DOHH2 (cell line): ENCODE measurements around the gene PES1.

Experiments
- H3F3A ChIP-seq: fragments of 200-600 bp; sonication (generic), shearing (Covaris generic); 2 replicates; pipeline ENCODE4 v1.6.0; 2016; ENCODE audit warnings: antibody characterized with exemption, mild to moderate bottlenecking; ENCODE audit not compliant: control insufficient read depth, insufficient read depth
- H3K27ac ChIP-seq: fragments of 200-600 bp; sonication (generic); 2 replicates; pipeline ENCODE4 v1.5.1; 2014; ENCODE audit warnings: low read depth, mild to moderate bottlenecking, low read length, moderate library complexity
- H3K27me3 ChIP-seq: fragments of 200-600 bp; sonication (generic); 2 replicates; pipeline ENCODE4 v1.6.1; 2014; ENCODE audit warnings: mild to moderate bottlenecking, low read length, mixed read lengths; ENCODE audit not compliant: control insufficient read depth
- H3K36me3 ChIP-seq: fragments of 200-600 bp; sonication (generic); 2 replicates; pipeline ENCODE4 v1.6.1; 2014; ENCODE audit warnings: mild to moderate bottlenecking, low read length, moderate library complexity, mixed read lengths; ENCODE audit not compliant: control insufficient read depth
- H3K4me1 ChIP-seq: fragments of 200-600 bp; sonication (generic); 2 replicates; pipeline ENCODE4 v1.6.1; 2014; ENCODE audit warnings: mild to moderate bottlenecking, low read length, mixed read lengths; ENCODE audit not compliant: control insufficient read depth
- H3K4me2 ChIP-seq: fragments of 200-600 bp; sonication (generic); 2 replicates; pipeline ENCODE4 v1.6.0; 2014; ENCODE audit warnings: mild to moderate bottlenecking, low read length, moderate library complexity
- H3K4me3 ChIP-seq: fragments of 200-600 bp; sonication (generic); 2 replicates; pipeline ENCODE4 v1.5.1; 2014; ENCODE audit warnings: mild to moderate bottlenecking, low read length, mixed read lengths
- H3K79me2 ChIP-seq: fragments of 200-600 bp; sonication (generic); 2 replicates; pipeline ENCODE4 v1.6.1; 2014; ENCODE audit warnings: mild to moderate bottlenecking, low read length, mixed read lengths; ENCODE audit not compliant: control insufficient read depth
- H3K9me2 ChIP-seq: fragments of 200-600 bp; sonication (generic); replicated peaks from 2 replicates; pipeline ENCODE4 v1.6.1; 2014; ENCODE audit warnings: mild to moderate bottlenecking, low read length, mixed read lengths; ENCODE audit not compliant: control insufficient read depth
- H3K9me3 ChIP-seq: fragments of 200-600 bp; sonication (generic); 2 replicates; pipeline ENCODE4 v1.6.1; 2014; ENCODE audit warnings: antibody characterized with exemption, low read length, mixed read lengths; ENCODE audit not compliant: control insufficient read depth, insufficient read depth
- H4K20me1 ChIP-seq: fragments of 200-600 bp; sonication (generic); 2 replicates; pipeline ENCODE4 v1.6.0; 2014; ENCODE audit warnings: low read depth, mild to moderate bottlenecking, antibody characterized with exemption, low read length, moderate library complexity; ENCODE audit not compliant: control insufficient read depth, insufficient read depth
- CTCF ChIP-seq: fragments of 200-600 bp; sonication (generic); IDR thresholded peaks from one replicate; pipeline ENCODE4 v1.5.1; 2014; ENCODE audit warnings: antibody characterized with exemption, mild to moderate bottlenecking, low read depth, low read length; ENCODE audit not compliant: poor library complexity, severe bottlenecking
- EZH2phosphoT487 ChIP-seq: fragments of 200-600 bp; sonication (generic); IDR thresholded peaks from 2 replicates; pipeline ENCODE4 v1.6.1; 2017; ENCODE audit warnings: borderline replicate concordance, mild to moderate bottlenecking, antibody characterized with exemption, low read length, moderate library complexity, mixed read lengths

PES1 gene

GRCh38 chr22:30537083-30537731 is 54.5 kb downstream of the PES1 start:
- H3K9me3 ChIP-seq, result no peaks in the 10 kb centered on the region
- no peak overlapping the region for H3K27ac ChIP-seq
- H3K4me1 ChIP-seq, result no peaks in the 10 kb centered on the region
- peaks cover 5% of the 10 kb centered on the region; the same call in 1 of the 2 replicates for H3K27me3 ChIP-seq
- H4K20me1 ChIP-seq, result no peaks in the 10 kb centered on the region
- no peak overlapping the region for H3K4me2 ChIP-seq
- H3K36me3 ChIP-seq, result no peaks in the 10 kb centered on the region
- no peak overlapping the region for H3K4me3 ChIP-seq
- H3F3A ChIP-seq, result no peaks in the 10 kb centered on the region
- H3K79me2 ChIP-seq, result no peaks in the 10 kb centered on the region
- TF ChIP-seq EZH2phosphoT487 (no peak), CTCF (no peak)
- H3K9me2 ChIP-seq, result no peaks in the 10 kb centered on the region

- no peaks in the 10 kb centered on the region for H3K36me3 ChIP-seq
These were observed 56.5 kb downstream of the PES1 start for GRCh38 chr22:30535182-30535581.

GRCh38 chr22:30531651-30532608 is 59.8 kb downstream of the PES1 start:
- Histone ChIP-seq H3K4me3 (no peak overlapping the region), H4K20me1 (no peaks in the 10 kb centered on the region), H3K79me2 (no peaks in the 10 kb centered on the region), H3K4me2 (no peak overlapping the region), H3K36me3 (no peaks in the 10 kb centered on the region), H3K4me1 (no peaks in the 10 kb centered on the region), H3K27me3 (peaks cover 5% of the 10 kb centered on the region; the same call in 1 of the 2 replicates), H3K9me3 (no peaks in the 10 kb centered on the region), H3K9me2 (no peaks in the 10 kb centered on the region), H3K27ac (no peak overlapping the region), H3F3A (no peaks in the 10 kb centered on the region)
- no peak for TF ChIP-seq CTCF
- no peak for TF ChIP-seq EZH2phosphoT487

More at GRCh38 chr22:30535182-30535581, 56.5 kb downstream of the PES1 start:
- H3K27me3 ChIP-seq, result peaks cover 5% of the 10 kb centered on the region; the same call in 1 of the 2 replicates
- TF ChIP-seq EZH2phosphoT487 (no peak), CTCF (no peak)
- H3K4me1 ChIP-seq, result no peaks in the 10 kb centered on the region
- H3K9me2 ChIP-seq, result no peaks in the 10 kb centered on the region
- H3F3A ChIP-seq, result no peaks in the 10 kb centered on the region
- no peak overlapping the region for H3K4me2 ChIP-seq
- no peaks in the 10 kb centered on the region for H3K9me3 ChIP-seq
- H3K27ac ChIP-seq, result no peak overlapping the region
- no peaks in the 10 kb centered on the region for H3K79me2 ChIP-seq
- H4K20me1 ChIP-seq, result no peaks in the 10 kb centered on the region
- no peak overlapping the region for H3K4me3 ChIP-seq
